MCF 10A (cell line): ENCODE data around the gene KRTAP29-1. TPM values are rescaled to one million over a fixed set of nuclear protein-coding genes. Genes with fewer than 3 reads are reported as not detected.

Experiments used
- BruUV-seq: library from RNA; stranded (reverse); fragments of 400-500 nt; replicated peaks from 2 replicates; lab custom pipeline; 2021; lab: Mats Ljungman, UMichigan
- CTCF ChIA-PET: fragments of 300-600 bp; sonication (Branson Sonifier 250); formaldehyde crosslinking; extraction: SDS; loops from one replicate; lab custom pipeline; 2021; ENCODE audit warnings: antibody characterized with exemption, inconsistent platforms; lab: Yijun Ruan, JAX
- POLR2A ChIA-PET: fragments of 300-600, 350-650 bp; sonication (Branson Sonifier 250); formaldehyde crosslinking; extraction: SDS; loops from one replicate; lab custom pipeline; 2020; ENCODE audit warnings: antibody characterized with exemption, inconsistent platforms; lab: Yijun Ruan, JAX
- DNase-seq: peaks from one replicate; pipeline ENCODE4 v3.0.0-alpha.2; 2018; ENCODE audit not compliant: unreplicated experiment
- H3K27ac Mint-ChIP-seq: one replicate; pipeline ENCODE4 v1.8.0; 2022; ENCODE audit warnings: mild to moderate bottlenecking, low read depth, mixed read lengths; ENCODE audit not compliant: unreplicated experiment
- H3K27me3 Mint-ChIP-seq: one replicate; pipeline ENCODE4 v1.8.0; 2022; ENCODE audit warnings: mixed read lengths; ENCODE audit not compliant: insufficient read depth, unreplicated experiment
- H3K36me3 Mint-ChIP-seq: one replicate; pipeline ENCODE4 v1.8.0; 2022; ENCODE audit warnings: mild to moderate bottlenecking, moderate library complexity, mixed read lengths; ENCODE audit not compliant: insufficient read depth, unreplicated experiment
- H3K4me1 Mint-ChIP-seq: one replicate; pipeline ENCODE4 v1.8.0; 2022; ENCODE audit warnings: mixed read lengths; ENCODE audit not compliant: insufficient read depth, unreplicated experiment
- H3K4me3 Mint-ChIP-seq: one replicate; pipeline ENCODE4 v1.8.0; 2022; ENCODE audit warnings: mild to moderate bottlenecking, moderate library complexity, mixed read lengths; ENCODE audit not compliant: unreplicated experiment
- H3K9me3 Mint-ChIP-seq: one replicate; pipeline ENCODE4 v1.8.0; 2022; ENCODE audit warnings: mixed read lengths; ENCODE audit not compliant: unreplicated experiment
- CTCF ChIP-seq: fragments of 200-600 bp; IDR thresholded peaks from one replicate; pipeline ENCODE4 v1.8.0; 2022; ENCODE audit warnings: antibody characterized with exemption, mild to moderate bottlenecking; ENCODE audit not compliant: unreplicated experiment
- intact Hi-C: fragments of 100-400 bp; cut with micrococcal nuclease; formaldehyde crosslinking; loops from 2 replicates; pipeline ENCODE4 v1.14.1; 2022
- total RNA-seq: library from RNA; stranded (reverse); gene quantifications from 2 replicates; pipeline ENCODE4 v1.2.3, GENCODE V29; 2022

Gene KRTAP29-1
- total RNA-seq, 1 experiment from 2014 or later: not detected

GRCh38 chr17:41267711-41268110 is 34.9 kb downstream of the KRTAP29-1 start:
- no TSS peak for BruUV-seq
- ChIA-PET POLR2A (no interaction called here), CTCF (no interaction called here)
- Mint-ChIP-seq H3K27ac (no peak overlapping the region), H3K27me3 (peaks cover 24% of the 10 kb centered on the region), H3K4me1 (no peaks in the 10 kb centered on the region), H3K36me3 (no peaks in the 10 kb centered on the region), H3K4me3 (no peak overlapping the region), H3K9me3 (no peaks in the 10 kb centered on the region)
- TF ChIP-seq CTCF: no peak
- intact Hi-C loops: no loop called here
- no peak for DNase-seq

- Mint-ChIP-seq H3K4me1 (no peaks in the 10 kb centered on the region), H3K4me3 (no peak within 1 kb of the TSS), H3K27ac (no peak within 1 kb of the TSS), H3K9me3 (no peaks in the 10 kb centered on the region), H3K27me3 (peaks cover 51% of the 10 kb centered on the region), H3K36me3 (no peaks in the 10 kb centered on the region)
- POLR2A ChIA-PET: no interaction called here
- TF ChIP-seq CTCF: no peak
- intact Hi-C loops: no loop called here
- no TSS peak for BruUV-seq
- DNase-seq: no peak
- CTCF ChIA-PET: no interaction called here
Measured at GRCh38 chr17:41265078-41265477, 37.6 kb downstream of the KRTAP29-1 start, which contains the start of gene KRTAP9-6. TSS of gene KRTAP9-6 (plus strand) at chr17:41265378. CDS start at chr17:41265378, 0 bp downstream.

- TF ChIP-seq CTCF: no peak
- Mint-ChIP-seq H3K4me1 (no peaks in the 10 kb centered on the region), H3K27me3 (peaks cover 55% of the 10 kb centered on the region), H3K36me3 (no peaks in the 10 kb centered on the region), H3K9me3 (no peaks in the 10 kb centered on the region), H3K27ac (no peak overlapping the region), H3K4me3 (no peak overlapping the region)
- intact Hi-C loops: no loop called here
- DNase-seq: no peak
- ChIA-PET POLR2A (no interaction called here), CTCF (no interaction called here)
- no TSS peak for BruUV-seq
Measured at GRCh38 chr17:41264599-41264998, 38.1 kb downstream of the KRTAP29-1 start.

- ChIA-PET CTCF (no interaction called here), POLR2A (no interaction called here)
- no TSS peak for BruUV-seq
- no peak for DNase-seq
- TF ChIP-seq CTCF: no peak
- intact Hi-C loops: no loop called here
- no peak overlapping the region for H3K4me3 Mint-ChIP-seq
- no peaks in the 10 kb centered on the region for H3K9me3 Mint-ChIP-seq
- no peak overlapping the region for H3K27ac Mint-ChIP-seq
- no peaks in the 10 kb centered on the region for H3K4me1 Mint-ChIP-seq
- H3K36me3 Mint-ChIP-seq: no peaks in the 10 kb centered on the region
- peaks cover 69% of the 10 kb centered on the region for H3K27me3 Mint-ChIP-seq
Measured at GRCh38 chr17:41263212-41263611, 39.4 kb downstream of the KRTAP29-1 start.
